Heart left ventricle (tissue), 16 donors: ENCODE measurements around the gene TCFL5. TPM values are rescaled to one million over a fixed set of nuclear protein-coding genes. Genes with fewer than 3 reads are reported as not detected.

Experiments used
- ATAC-seq, 4 donors: fragments of 200-7000 bp; cut with Tn5 transposase; one replicate each; pipeline ENCODE4 v1.9.1; 2020 to 2022; ENCODE audit warnings: moderate library complexity in 4 of 4, mild to moderate bottlenecking in 3 of 4, moderate number of reproducible peaks in 1 of 4
- DNase-seq, 5 donors: peaks; one replicate each; pipeline ENCODE4 v3.0.0-alpha.2; 2020
- H3K27ac ChIP-seq, 12 donors: fragments of 200-600 bp; sonication (generic) in 4 of 12; one replicate each; pipeline versions ENCODE4 v1.5.0 to v1.8.0; 2016 to 2022; ENCODE audit warnings: mild to moderate bottlenecking in 2 of 12
- H3K27me3 ChIP-seq, 9 donors: fragments of 200-600 bp; sonication (generic) in 2 of 9; one replicate each; pipeline versions ENCODE4 v1.5.1 to v1.8.0; 2016 to 2022; ENCODE audit warnings: mild to moderate bottlenecking in 3 of 9
- H3K36me3 ChIP-seq, 9 donors: fragments of 200-600 bp; sonication (generic) in 2 of 9; one replicate each; pipeline versions ENCODE4 v1.5.0 to v1.8.0; 2018 to 2022; ENCODE audit warnings: mild to moderate bottlenecking in 2 of 9
- H3K4me1 ChIP-seq, 12 donors: fragments of 200-600 bp; sonication (generic) in 4 of 12; one replicate each; pipeline versions ENCODE4 v1.5.0 to v1.8.0; 2016 to 2022; ENCODE audit warnings: mild to moderate bottlenecking in 3 of 12
- H3K4me3 ChIP-seq, 12 donors: fragments of 200-600 bp; sonication (generic) in 4 of 12; one replicate each; pipeline versions ENCODE4 v1.5.0 to v1.8.0; 2017 to 2022; ENCODE audit warnings: mild to moderate bottlenecking in 9 of 12, moderate library complexity in 4 of 12
- H3K9me3 ChIP-seq, 12 donors: fragments of 200-600 bp; sonication (generic) in 4 of 12; one replicate each; pipeline versions ENCODE4 v1.5.0 to v1.8.0; 2016 to 2022; ENCODE audit warnings: mild to moderate bottlenecking in 1 of 12
- CTCF ChIP-seq, 12 donors: fragments of 200-600 bp; sonication (generic) in 4 of 12; IDR thresholded peaks; one replicate each; pipeline versions ENCODE4 v1.5.0 to v1.8.0; 2018 to 2022; ENCODE audit warnings: antibody characterized with exemption in 12 of 12, mild to moderate bottlenecking in 5 of 12
- POLR2A ChIP-seq, 2 donors: fragments of 450-650 bp; IDR thresholded peaks; one replicate each; pipeline ENCODE4 v1.6.1; 2017; ENCODE audit warnings: antibody characterized with exemption in 2 of 2, mild to moderate bottlenecking in 2 of 2, moderate library complexity in 2 of 2
- WGBS, 4 donors: extraction: QIAGEN DNeasy Blood & Tissue Kit in 2 of 4; methylation state at CpG; one replicate each; pipeline versions ENCODE4 v1.1.5 to v1.1.7; 2013 to 2018; 5-methylcytosine and 5-hydroxymethylcytosine counted together
- intact Hi-C, 10 donors: fragments of 100-400 bp; cut with DNase I; formaldehyde crosslinking; loops; one replicate each; pipeline versions ENCODE4 v1.11.1 to v1.14.2; 2022
- polyA plus RNA-seq, 2 donors: library from polyadenylated mRNA; stranded (reverse); fragments of 200-250 nt; gene quantifications; one replicate each; pipeline ENCODE4 v1.2.3, GENCODE V29; 2013
- total RNA-seq, 9 donors: library from RNA; depleted of rRNA in 2 of 9; stranded (reverse); fragments of >200 nt in 2 of 9; fragmentation: NEBNext Ultra II Directional in 3 of 9; extraction: Animal tissue kit (Norgen Biotek cat#: 25700) in 3 of 9; gene quantifications; one replicate each; pipeline versions ENCODE4 v1.1.0 to v1.2.4, GENCODE V29; 2016 to 2023
- donor health status: ischemic (EF 13 %, LVEDD 7.1; RV severe dilation, severe dysfunction).
- donor health status: healthy with polysubstance abuse.
- donor health status: DM: no; HTN: yes; CAD: no.
- donor health status: DM: no; HTN: no; CAD: no.
- donor health status: ischemic (EF 25% LVEDD 6.9; RV normal size, moderate dysfunction).
- donor health status: ischemic (EF 25% LVEDD 5.7; RV mildly dilated, moderate dysfunction).
- donor health status: healthy.
- donor health status: DM: yes; HTN: yes; CAD: no.
- donor health status: ischemic (EF 35%, LVEDD 5.7; RV mildly dilated, moderate dysfunction).
- donor health status: nonischemic (EF 11% LVEDD 7.7; RV severe dilation, severe dysfunction).
- donor health status: DM: yes; HTN: yes; CAD: no.
- donor health status: PGD.
- donor health status: ischemic (EF 29% LVEDD 5.4; RV normal size, mild dysfunction).
- donor health status: nonischemic (EF 23%, LVEDD 6.1; RV moderate dilation, normal function).

Gene TCFL5
- total and polyA plus RNA-seq, 11 donors: 2.5 to 8.2 (median 5.9) TPM

GRCh38 chr20:62829231-62830230 lies 32.1 kb downstream of the TCFL5 start:
- ATAC-seq (no peak), DNase-seq (peak in 2 of 5 donors; percentile 8 to 9)

GRCh38 chr20:62828511-62829230 lies 33.0 kb downstream of the TCFL5 start:
- intact Hi-C loops: no loop called here
- peaks cover 0 to 23% (median 6%) of the 10 kb centered on the region in 12 donors for H3K4me1 ChIP-seq
- no peak overlapping the region for H3K27ac ChIP-seq
- no peaks in the 10 kb centered on the region for H3K36me3 ChIP-seq
- DNase-seq (peak in 2 of 5 donors; percentile 11 to 16), ATAC-seq (no peak)
- H3K4me3 ChIP-seq: no peak overlapping the region
- TF ChIP-seq CTCF (IDR thresholded peaks at IDR 0.05): no peak
- no peak for TF ChIP-seq POLR2A (IDR thresholded peaks at IDR 0.05)
- no peaks in the 10 kb centered on the region for H3K27me3 ChIP-seq
- WGBS, 4 donors: 86 to 90% (median 87%) methylated on average over 16 to 29 of the region's 29 CpGs
- no peaks in the 10 kb centered on the region for H3K9me3 ChIP-seq

More at GRCh38 chr20:62829231-62830230, 32.1 kb downstream of the TCFL5 start:
- 93 to 96% (median 94%) methylated on average over 17 to 32 of the region's 32 CpGs for WGBS, 4 donors
- no peaks in the 10 kb centered on the region for H3K36me3 ChIP-seq
- H3K9me3 ChIP-seq: no peaks in the 10 kb centered on the region
- peaks cover 0 to 18% (median 3%) of the 10 kb centered on the region in 12 donors for H3K4me1 ChIP-seq
- no peak overlapping the region for H3K27ac ChIP-seq
- H3K27me3 ChIP-seq: no peaks in the 10 kb centered on the region
- H3K4me3 ChIP-seq: no peak overlapping the region
- no peak for TF ChIP-seq POLR2A (IDR thresholded peaks at IDR 0.05)
- no peak for TF ChIP-seq CTCF (IDR thresholded peaks at IDR 0.05)
- intact Hi-C loops: no loop called here

- no peaks in the 10 kb centered on the region for H3K9me3 ChIP-seq
- H3K36me3 ChIP-seq: no peaks in the 10 kb centered on the region
- 87 to 94% (median 93%) methylated on average over 6 to 9 of the region's 9 CpGs for WGBS, 4 donors
- ATAC-seq (no peak), DNase-seq (no peak)
- H3K27me3 ChIP-seq: no peaks in the 10 kb centered on the region
- no peak for TF ChIP-seq CTCF (IDR thresholded peaks at IDR 0.05)
- no peak for TF ChIP-seq POLR2A (IDR thresholded peaks at IDR 0.05)
- H3K27ac ChIP-seq: no peak overlapping the region
- no peak overlapping the region for H3K4me3 ChIP-seq
- peaks cover 0 to 22% (median 6%) of the 10 kb centered on the region in 12 donors for H3K4me1 ChIP-seq
- intact Hi-C loops: no loop called here
These were observed 33.6 kb downstream of the TCFL5 start for GRCh38 chr20:62828051-62828450.
